Neural cell (in vitro differentiated cells): ENCODE measurements around the gene DPYD. TPM values are rescaled to one million over a fixed set of nuclear protein-coding genes. Genes with fewer than 3 reads are reported as not detected.

Source experiments
- H2AFZ ChIP-seq: fragments of 200-600, 300-800 bp; sonication (generic), shearing (Covaris generic); 2 replicates; pipeline ENCODE4 v1.6.0; 2014; ENCODE audit warnings: low read depth, mild to moderate bottlenecking, antibody characterized with exemption, low read length, moderate library complexity
- H3F3A ChIP-seq: fragments of 200-600 bp; shearing (Covaris generic); 2 replicates; pipeline ENCODE4 v1.6.1; 2016; ENCODE audit warnings: mild to moderate bottlenecking, moderate library complexity, mixed read lengths, antibody characterized with exemption, low read length; ENCODE audit not compliant: insufficient read depth, poor library complexity, severe bottlenecking
- H3K27ac ChIP-seq: fragments of 200-600, 300-800 bp; sonication (generic), shearing (Covaris generic); 2 replicates; pipeline ENCODE4 v1.5.1; 2014; ENCODE audit warnings: mild to moderate bottlenecking, low read length, moderate library complexity
- H3K27me3 ChIP-seq: fragments of 300-800, 200-600 bp; sonication (generic), shearing (Covaris generic); 2 replicates; pipeline ENCODE4 v1.6.0; 2014; ENCODE audit warnings: mild to moderate bottlenecking, low read depth, low read length, moderate library complexity; ENCODE audit not compliant: insufficient read depth
- H3K36me3 ChIP-seq: fragments of 300-800, 200-600 bp; sonication (generic), shearing (Covaris generic); 2 replicates; pipeline ENCODE4 v1.5.1; 2014; ENCODE audit warnings: mild to moderate bottlenecking, antibody characterized with exemption, low read length, moderate library complexity; ENCODE audit not compliant: insufficient read depth
- H3K4me2 ChIP-seq: fragments of 300-800, 200-600 bp; sonication (generic), shearing (Covaris generic); 2 replicates; pipeline ENCODE4 v1.6.0; 2014; ENCODE audit warnings: mild to moderate bottlenecking, low read length
- H3K4me3 ChIP-seq: fragments of 300-800, 200-600 bp; sonication (generic), shearing (Covaris generic); 2 replicates; pipeline ENCODE4 v1.5.1; 2014; ENCODE audit warnings: mild to moderate bottlenecking, low read length, moderate library complexity
- H3K79me2 ChIP-seq: fragments of 200-600 bp; shearing (Covaris generic); replicated peaks from 2 replicates; pipeline ENCODE4 v1.6.0; 2014; ENCODE audit warnings: mild to moderate bottlenecking, low read length, moderate library complexity; ENCODE audit not compliant: insufficient read depth
- H3K9ac ChIP-seq: fragments of 300-800, 200-600 bp; sonication (generic), shearing (Covaris generic); 2 replicates; pipeline ENCODE4 v1.6.1; 2016; ENCODE audit warnings: mild to moderate bottlenecking, low read length, mixed read lengths
- H3K9me2 ChIP-seq: fragments of 200-600 bp; shearing (Covaris generic); 2 replicates; pipeline ENCODE4 v1.6.1; 2016; ENCODE audit warnings: mild to moderate bottlenecking, low read length, mixed read lengths; ENCODE audit not compliant: insufficient read depth
- H3K9me3 ChIP-seq: fragments of 200-600, 300-800 bp; sonication (generic), shearing (Covaris generic); 2 replicates; pipeline ENCODE4 v1.6.1; 2016; ENCODE audit warnings: mild to moderate bottlenecking, mixed run types, low read length, moderate library complexity, mixed read lengths
- H4K20me1 ChIP-seq: fragments of 200-600 bp; shearing (Covaris generic); 2 replicates; pipeline ENCODE4 v1.6.1; 2016; ENCODE audit warnings: mild to moderate bottlenecking, mixed run types; ENCODE audit not compliant: insufficient read depth
- CTCF ChIP-seq: fragments of 450-650 bp; IDR thresholded peaks from 2 replicates; pipeline ENCODE4 v1.5.1; 2014; ENCODE audit warnings: antibody characterized with exemption, mild to moderate bottlenecking, moderate library complexity; ENCODE audit not compliant: poor library complexity, severe bottlenecking
- EP300 ChIP-seq: fragments of 450-650 bp; conservative IDR thresholded peaks from 2 replicates; pipeline ENCODE4 v1.6.1; 2014; ENCODE audit warnings: antibody characterized with exemption, mild to moderate bottlenecking, moderate library complexity; ENCODE audit not compliant: poor library complexity, severe bottlenecking
- EZH2 ChIP-seq: fragments of 200-600, 300-800 bp; shearing (Covaris generic), sonication (generic); IDR thresholded peaks from 2 replicates; pipeline ENCODE4 v1.6.1; 2014; ENCODE audit warnings: antibody characterized with exemption, low read length, borderline replicate concordance, mild to moderate bottlenecking; ENCODE audit not compliant: insufficient read depth, poor library complexity, severe bottlenecking
- MXI1 ChIP-seq: fragments of 450-650 bp; conservative IDR thresholded peaks from 2 replicates; pipeline ENCODE4 v1.6.1; 2014; ENCODE audit warnings: antibody characterized with exemption, mild to moderate bottlenecking; ENCODE audit not compliant: poor library complexity, severe bottlenecking
- POLR2AphosphoS5 ChIP-seq: IDR thresholded peaks from 2 replicates; pipeline ENCODE4 v1.6.1; 2012
- RAD21 ChIP-seq: fragments of 450-650 bp; conservative IDR thresholded peaks from 2 replicates; pipeline ENCODE4 v1.6.1; 2014; ENCODE audit warnings: antibody characterized with exemption, mild to moderate bottlenecking, moderate library complexity
- REST ChIP-seq: IDR thresholded peaks from 2 replicates; pipeline ENCODE4 v1.6.1; 2012; ENCODE audit warnings: borderline replicate concordance
- SMC3 ChIP-seq: fragments of 450-650 bp; conservative IDR thresholded peaks from 2 replicates; pipeline ENCODE4 v1.6.1; 2014; ENCODE audit warnings: antibody characterized with exemption, mild to moderate bottlenecking, moderate library complexity; ENCODE audit not compliant: poor library complexity
- TAF1 ChIP-seq: IDR thresholded peaks from 2 replicates; pipeline ENCODE4 v1.6.1; 2012; ENCODE audit warnings: low read depth
- polyA plus RNA-seq: library from polyadenylated mRNA; depleted of rRNA; stranded (reverse); fragments of >200 nt; gene quantifications from 2 replicates; pipeline ENCODE4 v1.2.3, GENCODE V29; 2014

Gene DPYD
- polyA plus RNA-seq, 1 donor from 2014 or later, result 6.7 TPM

DNA sequence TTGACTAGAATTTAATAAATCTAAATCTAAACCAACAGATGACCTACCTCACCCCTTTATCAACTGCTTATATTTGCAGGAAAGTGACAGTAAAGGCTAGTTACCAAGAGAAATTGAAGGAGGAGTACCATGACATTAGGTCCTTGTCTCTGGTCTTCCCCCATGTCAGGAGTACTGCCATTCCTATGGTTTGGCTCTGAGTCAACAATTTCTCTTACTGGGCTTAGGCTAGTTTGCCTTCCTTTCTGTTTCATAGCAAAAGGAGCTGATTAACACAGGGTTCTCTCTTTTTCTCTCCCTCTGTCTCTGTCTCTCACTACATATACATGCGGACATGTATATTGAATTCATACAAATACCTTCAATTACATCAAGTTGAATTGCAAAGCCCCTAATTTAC is 579.9 kb downstream of the DPYD start:
- H3K27me3 ChIP-seq, result no peaks in the 10 kb centered on the region
- no peaks in the 10 kb centered on the region for H3K9me3 ChIP-seq
- H3K79me2 ChIP-seq, result no peaks in the 10 kb centered on the region
- H3K36me3 ChIP-seq, result no peaks in the 10 kb centered on the region
- no peaks in the 10 kb centered on the region for H3K9me2 ChIP-seq
- H2AFZ ChIP-seq, result no peak overlapping the region
- TF ChIP-seq POLR2AphosphoS5, result no peak
- TF ChIP-seq EP300, result no peak
- no peak for TF ChIP-seq SMC3
- TF ChIP-seq CTCF, result no peak
- TF ChIP-seq RAD21, result no peak
- no peak for TF ChIP-seq MXI1
- TF ChIP-seq REST, result no peak
- TF ChIP-seq TAF1, result no peak
- TF ChIP-seq EZH2, result no peak
- no peaks in the 10 kb centered on the region for H4K20me1 ChIP-seq
- peaks cover 3% of the 10 kb centered on the region for H3F3A ChIP-seq
- H3K4me3 ChIP-seq, result no peak overlapping the region
- no peak overlapping the region for H3K4me2 ChIP-seq
- no peak overlapping the region for H3K27ac ChIP-seq
- H3K9ac ChIP-seq, result no peak overlapping the region

DNA sequence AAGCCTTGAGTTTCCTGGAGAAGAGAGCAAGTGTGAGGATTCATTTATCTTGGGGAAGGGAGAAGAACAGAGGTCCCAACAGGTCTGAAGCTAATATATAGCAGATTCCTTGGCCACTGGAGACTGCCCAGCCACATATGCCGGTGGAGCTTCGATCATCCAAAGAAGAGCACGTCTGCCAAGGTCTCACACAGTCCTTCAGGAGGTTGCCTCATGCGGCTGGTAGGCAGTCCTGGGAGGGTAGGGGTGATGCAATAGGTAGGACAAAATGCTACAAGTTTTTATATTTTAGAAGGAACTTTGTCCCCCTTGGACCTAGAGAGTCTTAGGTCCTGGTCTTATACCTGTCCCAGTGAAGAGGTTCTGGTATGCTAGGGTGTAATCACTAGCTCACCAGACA is 582.5 kb downstream of the DPYD start:
- Histone ChIP-seq H3K4me3 (no peak overlapping the region), H3K9me3 (no peaks in the 10 kb centered on the region), H3K9me2 (no peaks in the 10 kb centered on the region), H3K9ac (no peak overlapping the region), H3K27ac (no peak overlapping the region), H3K79me2 (no peaks in the 10 kb centered on the region), H3K36me3 (no peaks in the 10 kb centered on the region), H3F3A (peaks cover 1% of the 10 kb centered on the region), H2AFZ (no peak overlapping the region), H3K4me2 (no peak overlapping the region), H4K20me1 (no peaks in the 10 kb centered on the region), H3K27me3 (no peaks in the 10 kb centered on the region)
- TF ChIP-seq TAF1 (no peak), REST (no peak), POLR2AphosphoS5 (no peak), SMC3 (no peak), CTCF (no peak), RAD21 (no peak), MXI1 (no peak), EZH2 (no peak), EP300 (no peak)
